B cell (primary cell): ENCODE results near the gene TSHZ1.

Experiments used
- EZH2 ChIP-seq: IDR thresholded peaks from 2 replicates; pipeline ENCODE4 v1.6.1; 2012; ENCODE audit warnings: borderline replicate concordance, low read depth, mild to moderate bottlenecking, moderate library complexity, low read length; ENCODE audit not compliant: insufficient read depth, poor library complexity, severe bottlenecking
- TF ChIP-seq, protein P1 (sequence below): fragments of 200-600 bp; IDR thresholded peaks from one replicate; pipeline ENCODE4 v1.8.0; 2022; ENCODE audit warnings: antibody characterized with exemption, mild to moderate bottlenecking

GRCh38 chr18:75320506-75320905 lies 109.9 kb downstream of the TSHZ1 start:
- TF ChIP-seq, protein P1, sequence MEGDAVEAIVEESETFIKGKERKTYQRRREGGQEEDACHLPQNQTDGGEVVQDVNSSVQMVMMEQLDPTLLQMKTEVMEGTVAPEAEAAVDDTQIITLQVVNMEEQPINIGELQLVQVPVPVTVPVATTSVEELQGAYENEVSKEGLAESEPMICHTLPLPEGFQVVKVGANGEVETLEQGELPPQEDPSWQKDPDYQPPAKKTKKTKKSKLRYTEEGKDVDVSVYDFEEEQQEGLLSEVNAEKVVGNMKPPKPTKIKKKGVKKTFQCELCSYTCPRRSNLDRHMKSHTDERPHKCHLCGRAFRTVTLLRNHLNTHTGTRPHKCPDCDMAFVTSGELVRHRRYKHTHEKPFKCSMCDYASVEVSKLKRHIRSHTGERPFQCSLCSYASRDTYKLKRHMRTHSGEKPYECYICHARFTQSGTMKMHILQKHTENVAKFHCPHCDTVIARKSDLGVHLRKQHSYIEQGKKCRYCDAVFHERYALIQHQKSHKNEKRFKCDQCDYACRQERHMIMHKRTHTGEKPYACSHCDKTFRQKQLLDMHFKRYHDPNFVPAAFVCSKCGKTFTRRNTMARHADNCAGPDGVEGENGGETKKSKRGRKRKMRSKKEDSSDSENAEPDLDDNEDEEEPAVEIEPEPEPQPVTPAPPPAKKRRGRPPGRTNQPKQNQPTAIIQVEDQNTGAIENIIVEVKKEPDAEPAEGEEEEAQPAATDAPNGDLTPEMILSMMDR, result no peak
- TF ChIP-seq EZH2, result no peak
